GM23338 (cell line): ENCODE data around the gene MAGI1.

Source experiments
- CREB1 ChIP-seq: fragments of 250-450 bp; sonication (Bioruptor Pico); IDR thresholded peaks from 2 replicates; pipeline ENCODE4 v1.5.0; 2020; ENCODE audit warnings: low read depth, mild to moderate bottlenecking, moderate library complexity
- EZH2 ChIP-seq: fragments of 200-600 bp; sonication (generic); IDR thresholded peaks from one replicate; pipeline ENCODE4 v1.8.0; 2017; ENCODE audit warnings: antibody characterized with exemption, mild to moderate bottlenecking, low read depth; ENCODE audit not compliant: unreplicated experiment
- EZH2phosphoT487 ChIP-seq: fragments of 200-600 bp; sonication (generic); IDR thresholded peaks from one replicate; pipeline ENCODE4 v1.8.1; 2018; ENCODE audit warnings: antibody characterized with exemption; ENCODE audit not compliant: unreplicated experiment
- JUNB ChIP-seq: IDR thresholded peaks from one replicate; pipeline ENCODE4 v1.6.1; 2016; ENCODE audit warnings: antibody characterized with exemption; ENCODE audit not compliant: unreplicated experiment
- POLR2AphosphoS5 ChIP-seq: IDR thresholded peaks from 2 replicates; pipeline ENCODE4 v1.6.1; 2016; ENCODE audit warnings: antibody characterized with exemption, low read depth
- STAT1 ChIP-seq: IDR thresholded peaks from one replicate; pipeline ENCODE4 v1.6.1; 2016; ENCODE audit warnings: antibody characterized with exemption; ENCODE audit not compliant: unreplicated experiment
- ZNF114 ChIP-seq: fragments of 250-450 bp; sonication (Bioruptor Pico); IDR thresholded peaks from 2 replicates; pipeline ENCODE4 v1.5.0; 2020; ENCODE audit warnings: mild to moderate bottlenecking, moderate library complexity
- ZNF331 ChIP-seq: fragments of 250-450 bp; sonication (Bioruptor Pico); IDR thresholded peaks from 2 replicates; pipeline ENCODE4 v1.5.0; 2020; ENCODE audit warnings: low read depth, mild to moderate bottlenecking, moderate library complexity
- TF ChIP-seq, protein P1 (sequence below): IDR thresholded peaks from 2 replicates; pipeline ENCODE4 v1.6.1; 2016; ENCODE audit warnings: antibody characterized with exemption
- TF ChIP-seq, protein P2 (sequence below), 2 experiments: fragments of 200-600 bp in 1 of 2; sonication (generic) in 1 of 2; conservative IDR thresholded peaks; 2 replicates each; pipeline versions ENCODE4 v1.5.1 to v1.6.1; 2016 to 2017; ENCODE audit warnings: antibody characterized with exemption in 2 of 2, low read depth in 2 of 2, mild to moderate bottlenecking in 2 of 2, moderate library complexity in 1 of 2
- TF ChIP-seq, protein P3 (sequence below): IDR thresholded peaks from one replicate; pipeline ENCODE4 v1.6.1; 2018; ENCODE audit warnings: antibody characterized with exemption; ENCODE audit not compliant: unreplicated experiment
- TF ChIP-seq, protein P4 (sequence below): fragments of 250-450 bp; sonication (Bioruptor Pico); IDR thresholded peaks from 2 replicates; pipeline ENCODE4 v1.5.0; 2020; ENCODE audit warnings: mild to moderate bottlenecking, moderate library complexity

DNA sequence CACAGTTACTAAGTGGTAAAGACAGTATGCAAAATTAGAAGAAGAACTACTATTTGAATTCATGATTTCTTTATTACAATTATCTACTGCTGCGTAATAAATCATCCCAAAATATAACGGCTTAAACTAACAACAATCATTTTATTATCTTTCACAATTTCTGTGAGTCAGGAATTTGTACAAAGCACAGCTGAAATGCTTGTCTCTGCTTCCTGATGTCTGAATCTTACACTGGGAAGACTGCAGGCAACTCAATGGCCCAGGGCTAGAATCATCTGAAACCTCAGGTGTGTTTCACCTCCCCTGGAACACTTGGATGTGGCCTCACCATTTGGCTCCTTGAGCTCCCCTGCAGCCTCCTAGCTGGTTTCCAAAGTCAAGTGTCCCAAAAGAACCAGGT lies 145.1 kb downstream of the MAGI1 start:
- TF ChIP-seq, protein P1, sequence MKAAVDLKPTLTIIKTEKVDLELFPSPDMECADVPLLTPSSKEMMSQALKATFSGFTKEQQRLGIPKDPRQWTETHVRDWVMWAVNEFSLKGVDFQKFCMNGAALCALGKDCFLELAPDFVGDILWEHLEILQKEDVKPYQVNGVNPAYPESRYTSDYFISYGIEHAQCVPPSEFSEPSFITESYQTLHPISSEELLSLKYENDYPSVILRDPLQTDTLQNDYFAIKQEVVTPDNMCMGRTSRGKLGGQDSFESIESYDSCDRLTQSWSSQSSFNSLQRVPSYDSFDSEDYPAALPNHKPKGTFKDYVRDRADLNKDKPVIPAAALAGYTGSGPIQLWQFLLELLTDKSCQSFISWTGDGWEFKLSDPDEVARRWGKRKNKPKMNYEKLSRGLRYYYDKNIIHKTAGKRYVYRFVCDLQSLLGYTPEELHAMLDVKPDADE, result no peak
- TF ChIP-seq EZH2phosphoT487, result no peak
- TF ChIP-seq, protein P2, sequence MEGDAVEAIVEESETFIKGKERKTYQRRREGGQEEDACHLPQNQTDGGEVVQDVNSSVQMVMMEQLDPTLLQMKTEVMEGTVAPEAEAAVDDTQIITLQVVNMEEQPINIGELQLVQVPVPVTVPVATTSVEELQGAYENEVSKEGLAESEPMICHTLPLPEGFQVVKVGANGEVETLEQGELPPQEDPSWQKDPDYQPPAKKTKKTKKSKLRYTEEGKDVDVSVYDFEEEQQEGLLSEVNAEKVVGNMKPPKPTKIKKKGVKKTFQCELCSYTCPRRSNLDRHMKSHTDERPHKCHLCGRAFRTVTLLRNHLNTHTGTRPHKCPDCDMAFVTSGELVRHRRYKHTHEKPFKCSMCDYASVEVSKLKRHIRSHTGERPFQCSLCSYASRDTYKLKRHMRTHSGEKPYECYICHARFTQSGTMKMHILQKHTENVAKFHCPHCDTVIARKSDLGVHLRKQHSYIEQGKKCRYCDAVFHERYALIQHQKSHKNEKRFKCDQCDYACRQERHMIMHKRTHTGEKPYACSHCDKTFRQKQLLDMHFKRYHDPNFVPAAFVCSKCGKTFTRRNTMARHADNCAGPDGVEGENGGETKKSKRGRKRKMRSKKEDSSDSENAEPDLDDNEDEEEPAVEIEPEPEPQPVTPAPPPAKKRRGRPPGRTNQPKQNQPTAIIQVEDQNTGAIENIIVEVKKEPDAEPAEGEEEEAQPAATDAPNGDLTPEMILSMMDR (conservative IDR thresholded peaks at IDR 0.05; ENCODE audit: low read depth in 2 of 2), result no peak
- TF ChIP-seq, protein P3, sequence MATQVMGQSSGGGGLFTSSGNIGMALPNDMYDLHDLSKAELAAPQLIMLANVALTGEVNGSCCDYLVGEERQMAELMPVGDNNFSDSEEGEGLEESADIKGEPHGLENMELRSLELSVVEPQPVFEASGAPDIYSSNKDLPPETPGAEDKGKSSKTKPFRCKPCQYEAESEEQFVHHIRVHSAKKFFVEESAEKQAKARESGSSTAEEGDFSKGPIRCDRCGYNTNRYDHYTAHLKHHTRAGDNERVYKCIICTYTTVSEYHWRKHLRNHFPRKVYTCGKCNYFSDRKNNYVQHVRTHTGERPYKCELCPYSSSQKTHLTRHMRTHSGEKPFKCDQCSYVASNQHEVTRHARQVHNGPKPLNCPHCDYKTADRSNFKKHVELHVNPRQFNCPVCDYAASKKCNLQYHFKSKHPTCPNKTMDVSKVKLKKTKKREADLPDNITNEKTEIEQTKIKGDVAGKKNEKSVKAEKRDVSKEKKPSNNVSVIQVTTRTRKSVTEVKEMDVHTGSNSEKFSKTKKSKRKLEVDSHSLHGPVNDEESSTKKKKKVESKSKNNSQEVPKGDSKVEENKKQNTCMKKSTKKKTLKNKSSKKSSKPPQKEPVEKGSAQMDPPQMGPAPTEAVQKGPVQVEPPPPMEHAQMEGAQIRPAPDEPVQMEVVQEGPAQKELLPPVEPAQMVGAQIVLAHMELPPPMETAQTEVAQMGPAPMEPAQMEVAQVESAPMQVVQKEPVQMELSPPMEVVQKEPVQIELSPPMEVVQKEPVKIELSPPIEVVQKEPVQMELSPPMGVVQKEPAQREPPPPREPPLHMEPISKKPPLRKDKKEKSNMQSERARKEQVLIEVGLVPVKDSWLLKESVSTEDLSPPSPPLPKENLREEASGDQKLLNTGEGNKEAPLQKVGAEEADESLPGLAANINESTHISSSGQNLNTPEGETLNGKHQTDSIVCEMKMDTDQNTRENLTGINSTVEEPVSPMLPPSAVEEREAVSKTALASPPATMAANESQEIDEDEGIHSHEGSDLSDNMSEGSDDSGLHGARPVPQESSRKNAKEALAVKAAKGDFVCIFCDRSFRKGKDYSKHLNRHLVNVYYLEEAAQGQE, result no peak
- no peak for TF ChIP-seq CREB1 (CRISPR knock-in tag)
- TF ChIP-seq JUNB, result no peak
- no peak for TF ChIP-seq EZH2
- no peak for TF ChIP-seq POLR2AphosphoS5
- TF ChIP-seq ZNF331, result no peak
- no peak for TF ChIP-seq ZNF114 (CRISPR knock-in tag)
- no peak for TF ChIP-seq STAT1
- TF ChIP-seq, protein P4, sequence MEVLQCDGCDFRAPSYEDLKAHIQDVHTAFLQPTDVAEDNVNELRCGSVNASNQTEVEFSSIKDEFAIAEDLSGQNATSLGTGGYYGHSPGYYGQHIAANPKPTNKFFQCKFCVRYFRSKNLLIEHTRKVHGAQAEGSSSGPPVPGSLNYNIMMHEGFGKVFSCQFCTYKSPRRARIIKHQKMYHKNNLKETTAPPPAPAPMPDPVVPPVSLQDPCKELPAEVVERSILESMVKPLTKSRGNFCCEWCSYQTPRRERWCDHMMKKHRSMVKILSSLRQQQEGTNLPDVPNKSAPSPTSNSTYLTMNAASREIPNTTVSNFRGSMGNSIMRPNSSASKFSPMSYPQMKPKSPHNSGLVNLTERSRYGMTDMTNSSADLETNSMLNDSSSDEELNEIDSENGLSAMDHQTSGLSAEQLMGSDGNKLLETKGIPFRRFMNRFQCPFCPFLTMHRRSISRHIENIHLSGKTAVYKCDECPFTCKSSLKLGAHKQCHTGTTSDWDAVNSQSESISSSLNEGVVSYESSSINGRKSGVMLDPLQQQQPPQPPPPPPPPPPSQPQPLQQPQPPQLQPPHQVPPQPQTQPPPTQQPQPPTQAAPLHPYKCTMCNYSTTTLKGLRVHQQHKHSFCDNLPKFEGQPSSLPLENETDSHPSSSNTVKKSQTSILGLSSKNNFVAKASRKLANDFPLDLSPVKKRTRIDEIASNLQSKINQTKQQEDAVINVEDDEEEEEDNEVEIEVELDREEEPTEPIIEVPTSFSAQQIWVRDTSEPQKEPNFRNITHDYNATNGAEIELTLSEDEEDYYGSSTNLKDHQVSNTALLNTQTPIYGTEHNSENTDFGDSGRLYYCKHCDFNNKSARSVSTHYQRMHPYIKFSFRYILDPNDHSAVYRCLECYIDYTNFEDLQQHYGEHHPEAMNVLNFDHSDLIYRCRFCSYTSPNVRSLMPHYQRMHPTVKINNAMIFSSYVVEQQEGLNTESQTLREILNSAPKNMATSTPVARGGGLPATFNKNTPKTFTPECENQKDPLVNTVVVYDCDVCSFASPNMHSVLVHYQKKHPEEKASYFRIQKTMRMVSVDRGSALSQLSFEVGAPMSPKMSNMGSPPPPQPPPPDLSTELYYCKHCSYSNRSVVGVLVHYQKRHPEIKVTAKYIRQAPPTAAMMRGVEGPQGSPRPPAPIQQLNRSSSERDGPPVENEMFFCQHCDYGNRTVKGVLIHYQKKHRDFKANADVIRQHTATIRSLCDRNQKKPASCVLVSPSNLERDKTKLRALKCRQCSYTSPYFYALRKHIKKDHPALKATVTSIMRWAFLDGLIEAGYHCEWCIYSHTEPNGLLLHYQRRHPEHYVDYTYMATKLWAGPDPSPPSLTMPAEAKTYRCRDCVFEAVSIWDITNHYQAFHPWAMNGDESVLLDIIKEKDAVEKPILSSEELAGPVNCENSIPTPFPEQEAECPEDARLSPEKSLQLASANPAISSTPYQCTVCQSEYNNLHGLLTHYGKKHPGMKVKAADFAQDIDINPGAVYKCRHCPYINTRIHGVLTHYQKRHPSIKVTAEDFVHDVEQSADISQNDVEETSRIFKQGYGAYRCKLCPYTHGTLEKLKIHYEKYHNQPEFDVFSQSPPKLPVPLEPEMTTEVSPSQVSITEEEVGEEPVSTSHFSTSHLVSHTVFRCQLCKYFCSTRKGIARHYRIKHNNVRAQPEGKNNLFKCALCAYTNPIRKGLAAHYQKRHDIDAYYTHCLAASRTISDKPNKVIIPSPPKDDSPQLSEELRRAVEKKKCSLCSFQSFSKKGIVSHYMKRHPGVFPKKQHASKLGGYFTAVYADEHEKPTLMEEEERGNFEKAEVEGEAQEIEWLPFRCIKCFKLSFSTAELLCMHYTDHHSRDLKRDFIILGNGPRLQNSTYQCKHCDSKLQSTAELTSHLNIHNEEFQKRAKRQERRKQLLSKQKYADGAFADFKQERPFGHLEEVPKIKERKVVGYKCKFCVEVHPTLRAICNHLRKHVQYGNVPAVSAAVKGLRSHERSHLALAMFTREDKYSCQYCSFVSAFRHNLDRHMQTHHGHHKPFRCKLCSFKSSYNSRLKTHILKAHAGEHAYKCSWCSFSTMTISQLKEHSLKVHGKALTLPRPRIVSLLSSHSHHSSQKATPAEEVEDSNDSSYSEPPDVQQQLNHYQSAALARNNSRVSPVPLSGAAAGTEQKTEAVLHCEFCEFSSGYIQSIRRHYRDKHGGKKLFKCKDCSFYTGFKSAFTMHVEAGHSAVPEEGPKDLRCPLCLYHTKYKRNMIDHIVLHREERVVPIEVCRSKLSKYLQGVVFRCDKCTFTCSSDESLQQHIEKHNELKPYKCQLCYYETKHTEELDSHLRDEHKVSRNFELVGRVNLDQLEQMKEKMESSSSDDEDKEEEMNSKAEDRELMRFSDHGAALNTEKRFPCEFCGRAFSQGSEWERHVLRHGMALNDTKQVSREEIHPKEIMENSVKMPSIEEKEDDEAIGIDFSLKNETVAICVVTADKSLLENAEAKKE (CRISPR knock-in tag), result no peak
